Neutrophil (primary cell): Measurements from ENCODE around the gene SPTBN2.

Source experiments
- H3K27ac ChIP-seq: fragments of 200-600 bp; sonication (generic); 2 replicates; pipeline ENCODE4 v1.5.1; 2016; ENCODE audit warnings: mild to moderate bottlenecking, moderate library complexity
- H3K27me3 ChIP-seq: fragments of 200-600 bp; sonication (generic); 2 replicates; pipeline ENCODE4 v1.6.0; 2016; ENCODE audit warnings: mild to moderate bottlenecking
- H3K36me3 ChIP-seq: fragments of 200-600 bp; sonication (generic); 2 replicates; pipeline ENCODE4 v1.5.1; 2017
- H3K4me1 ChIP-seq, 2 experiments: fragments of 200-600 bp in 1 of 2; sonication (generic) in 1 of 2; 1 replicate in 1 of 2; 2 replicates in 1 of 2; pipeline versions ENCODE4 v1.5.1 to v1.6.1; 2013 to 2016; ENCODE audit warnings: low read depth in 1 of 2, low read length in 1 of 2, mild to moderate bottlenecking in 1 of 2, moderate library complexity in 1 of 2; ENCODE audit not compliant: control insufficient read depth in 1 of 2, insufficient read depth in 1 of 2
- H3K4me3 ChIP-seq, 2 experiments: fragments of 200-600 bp in 1 of 2; sonication (generic) in 1 of 2; 1 replicate in 1 of 2; 2 replicates in 1 of 2; pipeline ENCODE4 v1.5.1; 2013 to 2016; ENCODE audit warnings: low read depth in 1 of 2, low read length in 1 of 2, mild to moderate bottlenecking in 1 of 2, moderate library complexity in 1 of 2
- H3K9me3 ChIP-seq: fragments of 200-600 bp; sonication (generic); 2 replicates; pipeline ENCODE4 v1.5.1; 2016
- CTCF ChIP-seq: fragments of 200-600 bp; sonication (generic); IDR thresholded peaks from 2 replicates; pipeline ENCODE4 v1.5.1; 2016; ENCODE audit warnings: antibody characterized with exemption

SPTBN2 gene

DNA sequence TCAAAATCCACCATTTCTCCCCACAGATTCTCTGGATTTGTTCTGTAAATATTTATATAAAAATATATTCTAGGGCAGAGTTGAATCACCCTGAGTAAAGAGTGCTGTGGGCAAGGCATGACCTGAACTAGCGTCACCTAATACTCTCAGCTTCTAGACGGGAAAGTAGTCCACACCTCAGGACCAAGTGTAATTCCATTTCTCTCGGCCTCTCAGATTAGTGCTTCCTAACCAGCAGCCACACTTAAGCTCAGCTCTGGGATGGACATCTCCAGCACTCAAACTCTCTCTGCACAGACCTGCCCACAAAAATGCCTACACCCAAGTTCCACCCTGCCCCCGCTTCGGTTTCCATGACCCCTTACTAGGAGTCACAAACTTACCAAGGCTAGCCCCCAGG, 5.3 kb downstream of the SPTBN2 start:
- Histone ChIP-seq H3K27me3 (peaks cover 92% of the 10 kb centered on the region), H3K4me1 (peaks cover 0 to 5% of the 10 kb centered on the region in 2 experiments), H3K27ac (no peak overlapping the region), H3K36me3 (no peaks in the 10 kb centered on the region), H3K9me3 (no peaks in the 10 kb centered on the region), H3K4me3 (no peak overlapping the region)
- TF ChIP-seq CTCF = no peak

- peaks cover 0 to 5% of the 10 kb centered on the region in 2 experiments for H3K4me1 ChIP-seq
- H3K27ac ChIP-seq = no peak overlapping the region
- TF ChIP-seq CTCF = no peak
- H3K36me3 ChIP-seq = no peaks in the 10 kb centered on the region
- H3K4me3 ChIP-seq = no peak overlapping the region
- H3K27me3 ChIP-seq = peaks cover 90% of the 10 kb centered on the region
- H3K9me3 ChIP-seq = no peaks in the 10 kb centered on the region
Observed at GRCh38 chr11:66722745-66723651, 6.0 kb downstream of the SPTBN2 start.

- Histone ChIP-seq H3K4me1 (no peaks in the 10 kb centered on the region), H3K4me3 (no peak overlapping the region), H3K27ac (no peak overlapping the region), H3K9me3 (no peaks in the 10 kb centered on the region), H3K36me3 (no peaks in the 10 kb centered on the region), H3K27me3 (peaks cover 80% of the 10 kb centered on the region)
- no peak for TF ChIP-seq CTCF
Observed at GRCh38 chr11:66721939-66722338, 7.1 kb downstream of the SPTBN2 start.

- Histone ChIP-seq H3K9me3 (no peaks in the 10 kb centered on the region), H3K27me3 (peaks cover 70% of the 10 kb centered on the region)
Observed at GRCh38 chr11:66720899-66721470, 8.0 kb downstream of the SPTBN2 start.

More at GRCh38 chr11:66720899-66721470, 8.0 kb downstream of the SPTBN2 start:
- Histone ChIP-seq H3K4me3 (no peak overlapping the region), H3K36me3 (no peaks in the 10 kb centered on the region), H3K4me1 (no peaks in the 10 kb centered on the region), H3K27ac (no peak overlapping the region)
- no peak for TF ChIP-seq CTCF
